Parathyroid adenoma (tissue), 2 donors: Measurements from ENCODE around the gene GABRB2.

Experiments
- H2AFZ ChIP-seq: fragments of 300-600 bp; sonication (generic); one replicate; pipeline ENCODE4 v1.7.0; 2017; ENCODE audit warnings: antibody characterized with exemption, mild to moderate bottlenecking
- H3K27ac ChIP-seq: fragments of 300-600 bp; sonication (generic); one replicate; pipeline ENCODE4 v1.7.0; 2017
- H3K27me3 ChIP-seq: fragments of 300-600 bp; sonication (generic); one replicate; pipeline ENCODE4 v1.7.0; 2017; ENCODE audit warnings: low read length; ENCODE audit not compliant: control insufficient read depth, insufficient read depth
- H3K36me3 ChIP-seq: fragments of 300-600 bp; sonication (generic); one replicate; pipeline ENCODE4 v1.7.0; 2017; ENCODE audit warnings: low read length; ENCODE audit not compliant: control insufficient read depth, insufficient read depth
- H3K4me1 ChIP-seq: fragments of 300-600 bp; sonication (generic); one replicate; pipeline ENCODE4 v1.7.0; 2017; ENCODE audit warnings: control low read depth
- H3K4me2 ChIP-seq: fragments of 300-600 bp; sonication (generic); one replicate; pipeline ENCODE4 v1.7.0; 2017; ENCODE audit warnings: low read length
- H3K4me3 ChIP-seq: fragments of 300-600 bp; sonication (generic); one replicate; pipeline ENCODE4 v1.7.0; 2017; ENCODE audit warnings: low read depth, low read length
- H3K79me2 ChIP-seq: fragments of 300-600 bp; sonication (generic); one replicate; pipeline ENCODE4 v1.7.0; 2017; ENCODE audit warnings: control low read depth
- H3K9ac ChIP-seq: fragments of 300-600 bp; sonication (generic); one replicate; pipeline ENCODE4 v1.7.0; 2017; ENCODE audit warnings: mild to moderate bottlenecking
- H3K9me3 ChIP-seq: fragments of 300-600 bp; sonication (generic); one replicate; pipeline ENCODE4 v1.7.0; 2017; ENCODE audit warnings: low read length; ENCODE audit not compliant: control insufficient read depth
- TF ChIP-seq, protein P1 (sequence below): fragments of 300-600 bp; sonication (generic); IDR thresholded peaks from one replicate; pipeline ENCODE4 v1.7.0; 2017; ENCODE audit warnings: antibody characterized with exemption, mild to moderate bottlenecking
- donor health status: primary hyperparathyroidism.

Gene GABRB2

DNA sequence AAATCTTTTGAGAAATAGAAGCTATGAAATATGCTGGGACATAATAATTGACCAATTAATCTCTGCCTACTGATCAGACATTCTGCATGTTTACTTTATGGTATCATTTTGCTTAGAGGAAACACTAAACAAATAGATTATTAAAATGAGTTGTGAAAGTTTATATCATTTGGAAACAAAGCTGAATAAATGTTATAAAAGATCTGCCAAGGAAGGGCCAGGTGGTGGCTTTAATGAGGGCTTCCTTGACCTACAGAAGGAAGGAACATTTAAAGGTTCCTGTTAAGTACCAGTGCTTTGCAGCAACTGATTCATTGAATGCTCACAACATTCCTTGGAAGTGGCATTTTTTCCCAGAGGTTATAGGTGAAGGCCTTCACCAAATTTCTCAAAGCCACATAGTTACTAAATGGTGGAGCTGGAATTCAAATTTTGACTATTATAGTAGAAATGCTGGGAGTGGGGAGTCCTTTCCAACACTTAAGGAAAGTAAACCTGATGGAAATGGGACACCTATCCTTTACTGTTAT, 250.7 kb downstream of the GABRB2 start:
- Histone ChIP-seq H3K4me1 (no peaks in the 10 kb centered on the region), H3K9me3 (no peaks in the 10 kb centered on the region), H3K4me2 (no peak overlapping the region), H3K27me3 (no peaks in the 10 kb centered on the region), H3K9ac (no peak overlapping the region), H2AFZ (no peak overlapping the region), H3K4me3 (no peak overlapping the region), H3K27ac (no peak overlapping the region), H3K36me3 (no peaks in the 10 kb centered on the region), H3K79me2 (no peaks in the 10 kb centered on the region)
- TF ChIP-seq, protein P1, sequence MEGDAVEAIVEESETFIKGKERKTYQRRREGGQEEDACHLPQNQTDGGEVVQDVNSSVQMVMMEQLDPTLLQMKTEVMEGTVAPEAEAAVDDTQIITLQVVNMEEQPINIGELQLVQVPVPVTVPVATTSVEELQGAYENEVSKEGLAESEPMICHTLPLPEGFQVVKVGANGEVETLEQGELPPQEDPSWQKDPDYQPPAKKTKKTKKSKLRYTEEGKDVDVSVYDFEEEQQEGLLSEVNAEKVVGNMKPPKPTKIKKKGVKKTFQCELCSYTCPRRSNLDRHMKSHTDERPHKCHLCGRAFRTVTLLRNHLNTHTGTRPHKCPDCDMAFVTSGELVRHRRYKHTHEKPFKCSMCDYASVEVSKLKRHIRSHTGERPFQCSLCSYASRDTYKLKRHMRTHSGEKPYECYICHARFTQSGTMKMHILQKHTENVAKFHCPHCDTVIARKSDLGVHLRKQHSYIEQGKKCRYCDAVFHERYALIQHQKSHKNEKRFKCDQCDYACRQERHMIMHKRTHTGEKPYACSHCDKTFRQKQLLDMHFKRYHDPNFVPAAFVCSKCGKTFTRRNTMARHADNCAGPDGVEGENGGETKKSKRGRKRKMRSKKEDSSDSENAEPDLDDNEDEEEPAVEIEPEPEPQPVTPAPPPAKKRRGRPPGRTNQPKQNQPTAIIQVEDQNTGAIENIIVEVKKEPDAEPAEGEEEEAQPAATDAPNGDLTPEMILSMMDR = no peak

DNA sequence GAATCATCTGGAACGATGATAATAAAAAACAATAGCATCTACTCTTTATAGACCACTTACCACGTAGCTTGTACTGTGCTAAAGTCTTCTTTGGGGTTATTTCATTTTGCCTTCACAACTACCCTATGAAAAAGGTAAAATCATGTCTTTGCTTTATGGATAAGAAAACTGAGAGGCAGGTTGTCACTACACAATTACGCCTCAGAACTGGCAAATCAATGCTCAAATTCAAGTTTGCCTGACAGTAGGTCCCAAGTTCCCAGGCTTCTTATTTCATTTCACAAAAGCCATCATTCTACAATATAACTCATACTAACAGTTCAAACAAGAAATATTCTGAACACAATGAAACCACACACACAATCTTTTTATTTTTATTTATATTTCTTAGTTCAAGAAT, 258.5 kb downstream of the GABRB2 start:
- Histone ChIP-seq H3K4me3 (no peak overlapping the region), H3K9ac (no peak overlapping the region), H3K36me3 (no peaks in the 10 kb centered on the region), H3K4me1 (no peaks in the 10 kb centered on the region), H3K79me2 (no peaks in the 10 kb centered on the region), H2AFZ (no peak overlapping the region), H3K27ac (no peak overlapping the region), H3K27me3 (no peaks in the 10 kb centered on the region), H3K9me3 (no peaks in the 10 kb centered on the region), H3K4me2 (no peak overlapping the region)
- TF ChIP-seq, protein P1 = no peak

DNA sequence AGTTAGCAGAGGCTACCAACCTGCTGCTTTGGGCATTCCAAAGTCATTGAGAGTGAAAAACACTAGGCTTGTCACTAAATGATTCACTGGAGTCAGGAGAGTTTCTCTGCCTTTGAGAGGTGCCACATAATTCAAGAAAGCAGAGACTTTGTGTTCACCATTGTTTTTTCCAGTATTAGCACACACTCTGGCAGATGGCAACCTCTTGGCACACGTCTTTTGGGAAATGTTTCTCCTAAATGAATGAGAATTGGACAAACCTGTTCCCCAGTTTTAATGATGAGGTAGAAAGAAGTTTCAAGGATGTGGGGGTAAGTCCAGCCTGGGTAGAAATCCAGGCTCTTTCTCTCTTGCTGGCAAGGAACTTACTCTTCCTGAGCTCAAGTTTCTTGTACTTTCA, 259.1 kb downstream of the GABRB2 start:
- H3K9ac ChIP-seq = no peak overlapping the region

DNA sequence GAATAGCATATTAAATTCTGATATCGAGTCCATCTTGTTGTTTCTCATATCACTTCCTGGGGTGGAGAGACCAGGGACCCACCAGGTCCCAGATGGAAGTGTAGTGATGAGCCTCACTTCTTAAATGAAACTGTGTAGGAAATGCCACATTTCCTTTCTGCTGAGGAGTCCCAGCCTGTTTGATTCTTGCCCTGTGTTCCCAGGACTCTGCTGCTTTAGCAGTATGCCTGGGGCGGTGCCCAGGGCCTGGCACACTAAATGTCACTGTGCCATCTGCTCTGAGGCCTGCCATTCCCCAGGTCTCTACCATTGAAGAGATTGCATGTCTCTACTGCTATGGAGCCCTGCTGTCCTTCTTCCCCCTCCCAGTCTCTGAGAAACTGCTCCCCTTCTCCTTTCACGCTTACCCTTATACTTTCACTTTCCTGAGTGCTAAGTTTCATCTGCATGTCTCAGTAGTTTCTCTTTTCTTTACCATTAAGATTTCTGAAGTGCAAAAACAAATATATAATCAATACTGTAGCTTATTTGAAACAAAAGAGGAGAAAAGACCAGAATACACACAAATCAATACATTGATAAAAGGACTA, 260.4 kb downstream of the GABRB2 start:
- H3K27ac ChIP-seq = no peak overlapping the region
- no peak overlapping the region for H3K4me3 ChIP-seq
- no peak overlapping the region for H3K4me2 ChIP-seq
- TF ChIP-seq, protein P1 = no peak
- no peaks in the 10 kb centered on the region for H3K27me3 ChIP-seq
- no peak overlapping the region for H3K9ac ChIP-seq
- no peaks in the 10 kb centered on the region for H3K4me1 ChIP-seq
- no peaks in the 10 kb centered on the region for H3K79me2 ChIP-seq
- no peak overlapping the region for H2AFZ ChIP-seq
- no peaks in the 10 kb centered on the region for H3K36me3 ChIP-seq
- no peaks in the 10 kb centered on the region for H3K9me3 ChIP-seq

More for the DNA sequence above, 259.1 kb downstream of the GABRB2 start:
- Histone ChIP-seq H3K4me2 (no peak overlapping the region), H3K9me3 (no peaks in the 10 kb centered on the region), H3K27me3 (no peaks in the 10 kb centered on the region), H3K27ac (no peak overlapping the region), H3K79me2 (no peaks in the 10 kb centered on the region), H2AFZ (no peak overlapping the region), H3K4me1 (no peaks in the 10 kb centered on the region), H3K36me3 (no peaks in the 10 kb centered on the region), H3K4me3 (no peak overlapping the region)
- TF ChIP-seq, protein P1 = no peak

DNA sequence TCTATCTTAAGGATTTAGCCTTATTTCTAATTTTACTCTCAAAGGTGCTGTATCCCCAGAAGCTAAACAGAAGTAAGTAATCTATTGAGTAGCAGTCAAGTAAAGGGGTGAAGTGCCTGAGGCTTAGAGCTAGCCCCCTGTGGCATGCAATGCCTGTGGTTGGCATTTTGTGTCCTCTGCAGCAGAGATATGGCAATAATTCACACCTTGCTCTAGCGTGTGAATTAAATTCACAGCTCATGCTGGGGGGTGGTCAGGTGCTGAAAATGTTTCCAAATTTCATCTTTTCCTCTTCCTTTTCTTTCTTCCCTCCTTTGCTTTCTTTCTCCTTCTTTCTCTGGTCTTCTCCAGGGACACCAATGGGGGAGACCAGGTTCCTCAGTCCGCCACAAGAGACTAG, 262.1 kb downstream of the GABRB2 start:
- no peak overlapping the region for H3K4me2 ChIP-seq
- H3K27me3 ChIP-seq = no peaks in the 10 kb centered on the region
- H3K9ac ChIP-seq = no peak overlapping the region
- no peaks in the 10 kb centered on the region for H3K9me3 ChIP-seq
- H2AFZ ChIP-seq = no peak overlapping the region
- no peaks in the 10 kb centered on the region for H3K36me3 ChIP-seq
- no peak overlapping the region for H3K4me3 ChIP-seq
- H3K79me2 ChIP-seq = no peaks in the 10 kb centered on the region
- no peak overlapping the region for H3K27ac ChIP-seq
- TF ChIP-seq, protein P1 = no peak
- H3K4me1 ChIP-seq = no peaks in the 10 kb centered on the region
